HCT116 (cell line): ENCODE data around the gene IGSF23. TPM values are rescaled to one million over a fixed set of nuclear protein-coding genes. Genes with fewer than 3 reads are reported as not detected.
"Not testable (repeated sequence)": the region's sequence is repeated elsewhere in the genome, so short reads cannot be mapped to it uniquely, and the experiment has no call there.

Experiments
- ATAC-seq: fragments of 200-7000 bp; cut with Tn5 transposase; 2 replicates; pipeline ENCODE4 v1.9.1; 2020; ENCODE audit warnings: mild to moderate bottlenecking, moderate library complexity
- BruUV-seq: library from RNA; stranded (reverse); fragments of 400-500 nt; replicated peaks from 2 replicates; lab custom pipeline; 2021; lab: Mats Ljungman, UMichigan
- CTCF ChIA-PET: fragments of 300-600 bp; sonication (Branson Sonifier 250); formaldehyde crosslinking; loops from one replicate; lab custom pipeline; 2021; ENCODE audit warnings: antibody characterized with exemption; lab: Charles Lee
- POLR2A ChIA-PET: fragments of 300-600, 350-600 bp; sonication (Branson Sonifier 250); formaldehyde crosslinking; loops from one replicate; lab custom pipeline; 2021; ENCODE audit warnings: antibody characterized with exemption; lab: Charles Lee
- RAD21 ChIA-PET, 2 experiments: fragments of 300-600 bp; sonication (Branson Sonifier 250); formaldehyde crosslinking; loops; one replicate each; lab custom pipeline; 2023; ENCODE audit warnings: low total read pairs in 2 of 2; ENCODE audit not compliant: uncharacterized antibody in 2 of 2, unreplicated experiment in 2 of 2, low non-redundant PET in 1 of 2; lab: Charles Lee
- DNase-seq: peaks from one replicate; pipeline ENCODE4 v3.0.0-alpha.2; 2010; ENCODE audit warnings: low read depth, low spot score
- H2AFZ ChIP-seq: fragments of 200-600 bp; shearing (Covaris generic), sonication (generic); 2 replicates; pipeline ENCODE4 v1.6.1; 2017; ENCODE audit warnings: low read depth, mixed run types, mixed read lengths, antibody characterized with exemption, low read length; ENCODE audit not compliant: poor library complexity, severe bottlenecking
- H3K27ac ChIP-seq: 2 replicates; pipeline ENCODE4 v1.5.1; 2012; ENCODE audit warnings: low read depth, low read length
- H3K27me3 ChIP-seq: fragments of 200-600 bp; sonication (generic); 2 replicates; pipeline ENCODE4 v1.6.1; 2016; ENCODE audit warnings: mixed run types, low read length, mixed read lengths; ENCODE audit not compliant: insufficient read depth
- H3K36me3 ChIP-seq, 2 experiments: fragments of 200-500 bp in 1 of 2; fragments of 200-600 bp in 1 of 2; sonication (Bioruptor generic) in 1 of 2; sonication (generic) in 1 of 2; 2 replicates each; pipeline versions ENCODE4 v1.5.1 to v1.6.1; 2014 to 2016; ENCODE audit warnings: low read length in 2 of 2, inconsistent platforms in 1 of 2, mixed read lengths in 1 of 2, mixed run types in 1 of 2; ENCODE audit not compliant: insufficient read depth in 2 of 2, control insufficient read depth in 1 of 2
- H3K4me1 ChIP-seq, 2 experiments: fragments of 200-600 bp in 1 of 2; sonication (generic) in 1 of 2; 2 replicates each; pipeline versions ENCODE4 v1.5.1 to v1.6.1; 2012 to 2017; ENCODE audit warnings: low read length in 2 of 2, inconsistent platforms in 1 of 2, mild to moderate bottlenecking in 1 of 2, mixed read lengths in 1 of 2, mixed run types in 1 of 2, moderate library complexity in 1 of 2; ENCODE audit not compliant: insufficient read depth in 2 of 2, control insufficient read depth in 1 of 2
- H3K4me2 ChIP-seq: fragments of 200-600 bp; sonication (generic); 2 replicates; pipeline ENCODE4 v1.6.1; 2017; ENCODE audit warnings: mixed run types, low read length, mixed read lengths
- H3K4me3 ChIP-seq, 2 experiments: fragments of 200-600 bp in 1 of 2; sonication (generic) in 1 of 2; replicated peaks in 1 of 2; 2 replicates each; pipeline ENCODE4 v1.5.1; 2011 to 2016; ENCODE audit warnings: low read length in 2 of 2, control low read depth in 1 of 2, low read depth in 1 of 2, mild to moderate bottlenecking in 1 of 2, mixed read lengths in 1 of 2, mixed run types in 1 of 2
- H3K79me2 ChIP-seq: fragments of 200-600 bp; sonication (generic); 2 replicates; pipeline ENCODE4 v1.6.1; 2017; ENCODE audit warnings: mild to moderate bottlenecking, mixed run types, low read length, moderate library complexity, mixed read lengths; ENCODE audit not compliant: insufficient read depth
- H3K9ac ChIP-seq: fragments of 200-600 bp; sonication (generic); 2 replicates; pipeline ENCODE4 v1.6.1; 2016; ENCODE audit warnings: low read length, mixed read lengths
- H3K9me2 ChIP-seq: fragments of 200-600 bp; sonication (generic), shearing (Covaris generic); 2 replicates; pipeline ENCODE4 v1.6.1; 2017; ENCODE audit warnings: mixed run types, mild to moderate bottlenecking, moderate library complexity; ENCODE audit not compliant: insufficient read depth
- H3K9me3 ChIP-seq, 2 experiments: fragments of 200-500 bp in 1 of 2; fragments of 200-600 bp in 1 of 2; sonication (Bioruptor generic) in 1 of 2; sonication (generic) in 1 of 2; 2 replicates each; pipeline ENCODE4 v1.6.1; 2014 to 2017; ENCODE audit warnings: low read length in 2 of 2, mixed read lengths in 2 of 2, inconsistent platforms in 1 of 2, low read depth in 1 of 2, mild to moderate bottlenecking in 1 of 2, mixed run types in 1 of 2, moderate library complexity in 1 of 2; ENCODE audit not compliant: control insufficient read depth in 1 of 2, insufficient read depth in 1 of 2
- H4K20me1 ChIP-seq: fragments of 200-600 bp; sonication (generic), shearing (Covaris generic); 2 replicates; pipeline ENCODE4 v1.6.1; 2017; ENCODE audit warnings: mixed run types, mild to moderate bottlenecking, moderate library complexity; ENCODE audit not compliant: insufficient read depth
- CBX3 ChIP-seq: IDR thresholded peaks from 2 replicates; pipeline ENCODE4 v1.6.1; 2012; ENCODE audit warnings: low read depth
- CEBPB ChIP-seq: IDR thresholded peaks from 2 replicates; pipeline ENCODE4 v1.6.1; 2012; ENCODE audit warnings: low read depth
- ELF1 ChIP-seq: IDR thresholded peaks from 2 replicates; pipeline ENCODE4 v1.6.1; 2012; ENCODE audit warnings: low read depth, borderline replicate concordance
- EZH2phosphoT487 ChIP-seq: fragments of 200-600 bp; IDR thresholded peaks from 2 replicates; pipeline ENCODE4 v1.6.1; 2018; ENCODE audit warnings: antibody characterized with exemption, borderline replicate concordance
- FOSL1 ChIP-seq: IDR thresholded peaks from 2 replicates; pipeline ENCODE4 v1.6.1; 2012; ENCODE audit warnings: low read depth
- JUND ChIP-seq: IDR thresholded peaks from 2 replicates; pipeline ENCODE4 v1.6.1; 2012
- MAX ChIP-seq: IDR thresholded peaks from 2 replicates; pipeline ENCODE4 v1.6.1; 2012
- POLR2A ChIP-seq: IDR thresholded peaks from 2 replicates; pipeline ENCODE4 v1.7.0; 2011; ENCODE audit warnings: borderline replicate concordance; ENCODE audit not compliant: insufficient read depth, insufficient read length; ENCODE audit errors: extremely low read depth
- POLR2AphosphoS5 ChIP-seq: IDR thresholded peaks from 2 replicates; pipeline ENCODE4 v1.6.1; 2011; ENCODE audit warnings: mild to moderate bottlenecking, low read depth, low read length, moderate library complexity
- RAD21 ChIP-seq: IDR thresholded peaks from 2 replicates; pipeline ENCODE4 v1.6.1; 2012; ENCODE audit warnings: low read depth, mild to moderate bottlenecking
- REST ChIP-seq: IDR thresholded peaks from 2 replicates; pipeline ENCODE4 v1.6.1; 2012; ENCODE audit warnings: low read depth
- SRF ChIP-seq: IDR thresholded peaks from 2 replicates; pipeline ENCODE4 v1.6.1; 2012; ENCODE audit warnings: low read depth
- TCF7L2 ChIP-seq: IDR thresholded peaks from 2 replicates; pipeline ENCODE4 v1.7.0; 2011; ENCODE audit warnings: borderline replicate concordance, inconsistent platforms; ENCODE audit not compliant: insufficient read depth, insufficient read length; ENCODE audit errors: extremely low read depth
- YY1 ChIP-seq: IDR thresholded peaks from 2 replicates; pipeline ENCODE4 v1.6.1; 2011; ENCODE audit warnings: low read length, low read depth, moderate library complexity, mild to moderate bottlenecking; ENCODE audit not compliant: insufficient replicate concordance; ENCODE audit errors: extremely low read depth
- ZFX ChIP-seq: fragments of 450-650 bp; IDR thresholded peaks from 2 replicates; pipeline ENCODE4 v1.6.1; 2017
- intact Hi-C: fragments of 100-400 bp; cut with micrococcal nuclease; formaldehyde crosslinking; loops from 2 replicates; pipeline ENCODE4 v1.10.0; 2022
- total RNA-seq: library from RNA; stranded (reverse); gene quantifications from one replicate; pipeline ENCODE4 v1.2.1, GENCODE V29; 2021; ENCODE audit not compliant: unreplicated experiment

The IGSF23 gene
- total RNA-seq, 1 experiment from 2014 or later, result not detected

GRCh38 chr19:44628793-44629192 lies 15.4 kb downstream of the IGSF23 start:
- ChIA-PET RAD21 (no interaction called here), POLR2A (no interaction called here), CTCF (no interaction called here)
- DNase-seq (no peak), ATAC-seq (no peak)
- Histone ChIP-seq H3K9me3 (peaks cover 0 to 7% of the 10 kb centered on the region in 2 experiments; a peak in 1 of 4 replicates), H3K79me2 (no peaks in the 10 kb centered on the region), H3K9me2 (no peaks in the 10 kb centered on the region), H3K4me3 (no peak overlapping the region), H3K4me1 (peaks cover 13 to 29% of the 10 kb centered on the region in 2 experiments), H3K27me3 (no peaks in the 10 kb centered on the region), H3K27ac (no peak overlapping the region), H3K36me3 (0 out of 4 replicates have a peak, but pooled peaks cover 0 to 8% of the 10 kb centered on the region in 2 experiments), H3K4me2 (no peak overlapping the region), H4K20me1 (no peaks in the 10 kb centered on the region), H2AFZ (no peak overlapping the region), H3K9ac (no peak overlapping the region)
- BruUV-seq, result no TSS peak
- TF ChIP-seq POLR2AphosphoS5 (no peak), REST (no peak), CEBPB (no peak), EZH2phosphoT487 (no peak), POLR2A (no peak), RAD21 (no peak), CBX3 (no peak), TCF7L2 (no peak), MAX (no peak), YY1 (no peak), JUND (no peak), ZFX (no peak), SRF (no peak), ELF1 (no peak), FOSL1 (no peak)
- intact Hi-C loops, result no loop called here

- RAD21 ChIA-PET, H3K4me2 ChIP-seq, H3K36me3 ChIP-seq, ATAC-seq, intact Hi-C loops, H3K9ac ChIP-seq, H4K20me1 ChIP-seq, H3K9me2 ChIP-seq, CTCF ChIA-PET, H2AFZ ChIP-seq, H3K9me3 ChIP-seq, DNase-seq, BruUV-seq, H3K27ac ChIP-seq, H3K4me3 ChIP-seq, H3K27me3 ChIP-seq, H3K79me2 ChIP-seq, POLR2A ChIA-PET: not testable (repeated sequence)
- H3K4me1 ChIP-seq, result peaks cover 0 to 16% of the 10 kb centered on the region in 2 experiments; a peak in 3 of 4 replicates
These were observed 18.2 kb downstream of the IGSF23 start for GRCh38 chr19:44631611-44632010.
